ENCODE data around the gene DSTN. TPM values are rescaled to one million over a fixed set of nuclear protein-coding genes. Genes with fewer than 3 reads are reported as not detected.

The DSTN gene
- total RNA-seq, 1 experiment from 2014 or later: 112 TPM

GRCh38 chr20:17560344-17561074, 9.4 kb upstream of the DSTN start:
- DNase-seq: no peak
- H3K27me3 ChIP-seq (ENCODE audit: control insufficient read depth, insufficient read depth, low read length): no peaks in the 10 kb centered on the region
- H3K4me3 ChIP-seq (ENCODE audit: insufficient read depth, low read depth, low read length): no peak overlapping the region
- H3K36me3 ChIP-seq (replicated peaks; ENCODE audit: control insufficient read depth, insufficient read depth, low read length): no peaks in the 10 kb centered on the region

GRCh38 chr20:17562804-17563305, 7.0 kb upstream of the DSTN start:
- Histone ChIP-seq H3K4me3 (ENCODE audit: insufficient read depth, low read depth, low read length) (no peak overlapping the region), H3K36me3 (replicated peaks; ENCODE audit: control insufficient read depth, insufficient read depth, low read length) (no peaks in the 10 kb centered on the region), H3K27me3 (ENCODE audit: control insufficient read depth, insufficient read depth, low read length) (no peaks in the 10 kb centered on the region)
- DNase-seq: no peak

- no peak for DNase-seq
- no peaks in the 10 kb centered on the region for H3K27me3 ChIP-seq (ENCODE audit: control insufficient read depth, insufficient read depth, low read length)
- no peaks in the 10 kb centered on the region for H3K36me3 ChIP-seq (replicated peaks; ENCODE audit: control insufficient read depth, insufficient read depth, low read length)
- H3K4me3 ChIP-seq (ENCODE audit: insufficient read depth, low read depth, low read length): no peak overlapping the region
Measured at GRCh38 chr20:17565169-17565845, 4.6 kb upstream of the DSTN start.

- H3K4me3 ChIP-seq (ENCODE audit: insufficient read depth, low read depth, low read length): no peak overlapping the region
- H3K27me3 ChIP-seq (ENCODE audit: control insufficient read depth, insufficient read depth, low read length): no peaks in the 10 kb centered on the region
- H3K36me3 ChIP-seq (replicated peaks; ENCODE audit: control insufficient read depth, insufficient read depth, low read length): no peaks in the 10 kb centered on the region
- DNase-seq: no peak
Measured at GRCh38 chr20:17566345-17566744, 3.5 kb upstream of the DSTN start.

- Histone ChIP-seq H3K27me3 (ENCODE audit: control insufficient read depth, insufficient read depth, low read length) (no peaks in the 10 kb centered on the region), H3K36me3 (replicated peaks; ENCODE audit: control insufficient read depth, insufficient read depth, low read length) (no peaks in the 10 kb centered on the region), H3K4me3 (ENCODE audit: insufficient read depth, low read depth, low read length) (peak overlapping the region; percentile 96)
- no peak for DNase-seq
Measured at GRCh38 chr20:17568045-17568788, 1.7 kb upstream of the DSTN start.

GRCh38 chr20:17568972-17569521, 828 bp upstream of the DSTN start:
- H3K36me3 ChIP-seq (replicated peaks; ENCODE audit: control insufficient read depth, insufficient read depth, low read length): no peaks in the 10 kb centered on the region
- DNase-seq: no peak
- H3K27me3 ChIP-seq (ENCODE audit: control insufficient read depth, insufficient read depth, low read length): no peaks in the 10 kb centered on the region
- H3K4me3 ChIP-seq (ENCODE audit: insufficient read depth, low read depth, low read length): peak overlapping the region; percentile 96

- DNase-seq: peak; percentile 57
- H3K27me3 ChIP-seq (ENCODE audit: control insufficient read depth, insufficient read depth, low read length): no peaks in the 10 kb centered on the region
- H3K36me3 ChIP-seq (replicated peaks; ENCODE audit: control insufficient read depth, insufficient read depth, low read length): no peaks in the 10 kb centered on the region
- peak overlapping the region; percentile 96 for H3K4me3 ChIP-seq (ENCODE audit: insufficient read depth, low read depth, low read length)
Measured at GRCh38 chr20:17570347-17571152, 675 bp downstream of the DSTN start.

- Histone ChIP-seq H3K4me3 (ENCODE audit: insufficient read depth, low read depth, low read length) (peak overlapping the region; percentile 96), H3K36me3 (replicated peaks; ENCODE audit: control insufficient read depth, insufficient read depth, low read length) (no peaks in the 10 kb centered on the region)
- no peak for DNase-seq
Measured at GRCh38 chr20:17571153-17571527, 1.3 kb downstream of the DSTN start.

GRCh38 chr20:17572034-17572638, 2.3 kb downstream of the DSTN start:
- no peak for DNase-seq
- Histone ChIP-seq H3K4me3 (ENCODE audit: insufficient read depth, low read depth, low read length) (no peak overlapping the region), H3K36me3 (replicated peaks; ENCODE audit: control insufficient read depth, insufficient read depth, low read length) (no peaks in the 10 kb centered on the region), H3K27me3 (ENCODE audit: control insufficient read depth, insufficient read depth, low read length) (no peaks in the 10 kb centered on the region)

More at GRCh38 chr20:17571153-17571527, 1.3 kb downstream of the DSTN start:
- H3K27me3 ChIP-seq (ENCODE audit: control insufficient read depth, insufficient read depth, low read length): no peaks in the 10 kb centered on the region

GRCh38 chr20:17573463-17573862, 3.6 kb downstream of the DSTN start:
- no peaks in the 10 kb centered on the region for H3K27me3 ChIP-seq (ENCODE audit: control insufficient read depth, insufficient read depth, low read length)
- no peaks in the 10 kb centered on the region for H3K36me3 ChIP-seq (replicated peaks; ENCODE audit: control insufficient read depth, insufficient read depth, low read length)
- no peak for DNase-seq
- no peak overlapping the region for H3K4me3 ChIP-seq (ENCODE audit: insufficient read depth, low read depth, low read length)

- DNase-seq: no peak
- H3K36me3 ChIP-seq (replicated peaks; ENCODE audit: control insufficient read depth, insufficient read depth, low read length): no peaks in the 10 kb centered on the region
- H3K27me3 ChIP-seq (ENCODE audit: control insufficient read depth, insufficient read depth, low read length): no peaks in the 10 kb centered on the region
- H3K4me3 ChIP-seq (ENCODE audit: insufficient read depth, low read depth, low read length): no peak overlapping the region
Measured at GRCh38 chr20:17576215-17576614, 6.3 kb downstream of the DSTN start.

GRCh38 chr20:17579369-17580039, 9.6 kb downstream of the DSTN start:
- H3K4me3 ChIP-seq (ENCODE audit: insufficient read depth, low read depth, low read length): no peak overlapping the region
- H3K36me3 ChIP-seq (replicated peaks; ENCODE audit: control insufficient read depth, insufficient read depth, low read length): no peaks in the 10 kb centered on the region
- H3K27me3 ChIP-seq (ENCODE audit: control insufficient read depth, insufficient read depth, low read length): no peaks in the 10 kb centered on the region
- no peak for DNase-seq

GRCh38 chr20:17580895-17581294, 11.0 kb downstream of the DSTN start:
- DNase-seq: no peak
- H3K36me3 ChIP-seq (replicated peaks; ENCODE audit: control insufficient read depth, insufficient read depth, low read length): no peaks in the 10 kb centered on the region
- H3K27me3 ChIP-seq (ENCODE audit: control insufficient read depth, insufficient read depth, low read length): no peaks in the 10 kb centered on the region
- no peak overlapping the region for H3K4me3 ChIP-seq (ENCODE audit: insufficient read depth, low read depth, low read length)
